ENCODE data around the gene NPLOC4.

Gene NPLOC4

DNA sequence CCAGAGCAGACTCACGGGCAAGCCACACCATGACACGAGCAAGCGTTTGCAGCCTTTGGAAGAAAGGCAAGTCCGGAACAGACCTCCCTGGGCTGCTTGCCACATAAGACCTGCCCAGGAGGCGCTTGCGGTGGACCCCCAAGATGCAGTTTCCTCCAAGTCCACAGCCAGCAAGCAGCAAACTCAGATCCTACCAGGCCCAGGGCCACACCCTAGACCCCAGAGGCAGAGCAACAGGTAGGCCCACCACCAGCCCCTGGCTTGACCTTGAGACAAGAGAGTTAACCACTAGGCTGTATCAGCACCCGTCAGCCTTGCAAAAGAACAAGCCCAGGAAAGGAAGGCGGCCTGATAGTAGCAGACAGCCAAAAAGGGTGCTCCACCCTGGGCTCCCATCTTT is 87.1 kb downstream of the NPLOC4 start:
- in situ Hi-C loops (cut with HindIII; ENCODE audit: low sequenced_read_pairs) = no loop called here

DNA sequence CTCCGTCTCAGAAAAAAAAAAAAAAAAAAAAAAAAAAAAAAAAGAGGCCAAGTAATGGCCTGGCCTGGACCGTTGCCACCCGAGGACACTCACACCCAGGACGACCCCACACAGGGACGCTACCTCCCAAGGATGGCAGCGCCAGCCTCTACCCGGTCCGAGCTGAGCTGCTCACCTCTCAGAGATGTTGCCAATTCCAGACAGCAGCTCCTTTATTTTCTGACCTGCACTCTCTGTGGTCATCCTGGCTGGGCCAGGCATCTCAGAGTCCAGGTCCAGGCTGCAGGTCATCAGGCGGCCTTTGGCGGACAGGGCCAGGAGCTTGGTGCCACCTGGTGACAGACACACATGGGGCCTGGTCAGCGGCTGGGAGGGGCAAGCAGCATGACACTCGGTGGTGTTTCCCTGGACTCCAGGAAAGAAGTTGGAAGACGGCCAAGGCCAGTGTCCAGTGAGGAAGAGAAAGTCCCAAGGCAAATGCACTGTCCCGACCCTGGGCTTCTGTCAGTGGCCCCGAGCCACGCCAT is 87.8 kb downstream of the NPLOC4 start:
- in situ Hi-C loops (cut with HindIII; ENCODE audit: low sequenced_read_pairs) = no loop called here

DNA sequence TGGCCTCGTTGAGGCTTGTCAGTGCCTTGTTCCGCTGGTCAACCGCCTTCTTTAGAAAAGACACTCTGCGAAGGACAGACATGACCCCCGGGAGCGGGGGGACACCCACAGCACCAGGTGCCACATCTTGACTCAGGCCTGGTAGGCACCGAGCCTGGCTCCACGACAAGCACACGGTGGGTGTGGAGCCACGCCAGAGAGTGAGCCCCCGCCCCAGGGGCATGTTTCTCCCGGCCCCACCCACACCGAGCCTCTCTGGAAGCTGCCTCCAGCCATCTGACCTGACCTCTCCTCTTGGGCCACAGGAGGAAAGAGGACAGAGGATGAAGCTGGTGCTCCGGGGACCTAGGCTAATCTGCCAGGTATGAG is 89.3 kb downstream of the NPLOC4 start:
- in situ Hi-C loops (cut with HindIII; ENCODE audit: low sequenced_read_pairs) = no loop called here

DNA sequence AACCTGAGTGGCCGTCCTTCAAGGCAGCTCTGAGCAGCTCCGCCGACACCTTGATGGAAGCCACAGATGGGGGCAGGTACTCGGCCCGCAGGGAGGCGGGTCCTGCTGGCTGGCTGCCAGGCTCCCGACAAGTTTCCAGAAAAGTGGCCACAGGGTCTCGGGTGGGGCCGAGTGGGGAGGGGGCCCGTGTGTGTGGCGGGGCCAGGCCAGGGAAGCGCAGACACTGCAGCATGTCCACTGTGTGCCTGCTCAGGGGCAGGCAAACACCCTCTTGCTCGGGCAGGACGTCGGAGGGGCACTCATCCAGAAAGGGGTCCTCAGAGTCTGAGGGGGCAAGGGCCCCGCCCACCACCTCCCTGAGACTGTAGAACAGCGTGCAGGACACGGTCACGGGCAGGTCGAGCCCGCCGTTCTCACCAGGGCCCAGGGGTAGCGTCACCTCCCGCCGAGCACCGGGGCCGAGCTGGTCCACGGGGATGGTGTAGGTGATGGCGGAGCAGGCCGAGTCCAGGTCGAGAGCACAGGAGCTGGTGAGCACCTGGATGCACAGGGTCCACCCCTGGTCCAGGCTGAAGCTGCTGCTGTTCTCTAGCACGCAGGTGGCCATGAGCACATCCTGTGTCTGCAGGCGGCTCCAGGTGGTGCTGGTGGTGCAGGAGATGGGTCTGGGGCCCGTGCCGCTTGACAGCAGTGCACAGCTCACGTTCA is 89.9 kb downstream of the NPLOC4 start:
- in situ Hi-C loops (cut with HindIII; ENCODE audit: low sequenced_read_pairs) = no loop called here

DNA sequence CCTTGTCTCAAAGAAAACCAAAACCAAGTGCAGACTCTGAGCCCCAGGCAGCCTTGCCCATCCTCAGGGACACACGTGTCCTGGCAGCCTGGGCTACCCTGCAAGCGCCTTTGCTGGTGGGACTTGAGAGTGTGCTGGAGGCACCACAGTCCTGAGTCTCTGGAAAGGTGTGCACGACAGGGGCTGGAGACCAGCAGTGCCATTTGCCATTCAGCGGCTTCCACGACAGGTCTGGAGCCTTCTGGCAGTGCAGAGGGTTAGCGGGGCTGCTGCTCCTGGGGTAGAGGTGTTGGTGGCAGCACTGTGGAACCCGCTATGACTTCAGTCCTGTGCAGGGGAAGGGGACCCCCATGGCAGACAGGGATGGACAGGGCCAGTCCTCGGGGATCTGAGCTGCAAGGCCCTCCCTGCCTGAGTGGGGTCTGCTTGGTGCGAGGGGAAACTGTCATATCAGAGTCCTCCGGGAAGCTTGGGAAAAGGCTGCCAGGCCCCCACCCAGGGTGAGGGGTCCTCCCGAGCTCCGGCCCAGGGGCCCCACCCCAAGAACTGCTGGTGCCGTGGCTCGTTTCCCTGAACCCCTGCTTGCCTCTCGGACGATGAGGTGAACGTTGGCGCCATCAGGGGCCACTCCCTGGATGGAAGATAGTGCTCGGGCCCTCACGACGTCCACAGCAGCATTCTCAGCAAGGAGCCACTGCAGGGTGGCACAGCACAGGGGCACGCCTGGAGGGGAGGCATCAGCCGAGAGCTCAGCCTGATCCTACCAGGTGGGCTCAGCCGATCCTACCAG is 91.6 kb downstream of the NPLOC4 start:
- in situ Hi-C loops (cut with HindIII; ENCODE audit: low sequenced_read_pairs) = no loop called here

DNA sequence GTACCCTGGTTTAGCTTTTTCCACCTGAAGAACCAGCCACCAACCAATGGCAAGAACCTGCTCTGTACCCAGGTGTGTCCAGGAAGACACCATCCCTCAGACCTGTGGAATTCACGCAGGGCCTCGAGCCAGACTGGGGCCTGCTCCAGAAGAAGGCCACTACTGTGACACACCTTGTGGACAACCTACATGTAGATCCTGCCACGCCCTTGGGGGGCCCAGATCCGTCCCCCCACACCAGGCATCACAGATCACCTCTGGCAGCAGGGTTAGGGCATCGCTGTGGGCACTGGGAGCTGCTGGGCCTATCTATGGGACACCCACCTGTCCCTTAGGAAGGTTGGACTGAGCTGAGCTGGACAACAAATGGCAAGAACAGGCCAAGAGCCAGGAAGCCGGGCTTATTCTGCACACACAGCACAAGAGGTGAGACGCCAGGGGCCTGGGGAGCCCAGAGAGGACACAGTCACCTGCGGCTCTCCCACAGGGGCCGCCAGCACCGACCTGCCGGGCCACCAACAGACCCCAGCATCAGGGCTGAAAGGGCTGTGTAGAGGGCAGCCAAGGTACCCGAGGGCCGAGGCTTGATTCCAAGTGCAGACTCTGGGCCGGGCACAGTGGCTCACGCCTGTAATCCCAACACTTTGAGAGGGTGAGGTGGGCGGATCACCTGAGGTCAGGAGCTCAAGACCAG is 92.5 kb downstream of the NPLOC4 start:
- in situ Hi-C loops (cut with HindIII; ENCODE audit: low sequenced_read_pairs) = no loop called here

DNA sequence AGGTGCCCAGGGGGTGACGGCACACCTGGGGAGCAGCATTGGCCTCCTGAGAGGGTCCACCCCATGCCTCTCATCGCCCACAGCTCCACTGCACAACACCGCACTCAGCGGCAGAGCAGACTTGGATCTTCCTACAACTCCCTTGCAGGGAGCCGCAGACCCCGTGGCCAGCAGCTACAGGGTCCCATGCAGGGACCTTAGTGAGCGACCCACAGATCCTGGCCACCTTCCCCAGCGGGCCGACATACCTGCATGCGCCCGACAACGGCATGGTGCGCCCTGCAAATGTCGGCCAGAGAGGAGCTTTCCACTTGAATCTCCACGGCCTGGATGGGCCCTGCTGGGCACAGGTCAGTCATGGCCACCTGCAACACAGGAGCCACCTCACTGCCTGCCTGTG is 93.2 kb downstream of the NPLOC4 start:
- in situ Hi-C loops (cut with HindIII; ENCODE audit: low sequenced_read_pairs) = no loop called here

DNA sequence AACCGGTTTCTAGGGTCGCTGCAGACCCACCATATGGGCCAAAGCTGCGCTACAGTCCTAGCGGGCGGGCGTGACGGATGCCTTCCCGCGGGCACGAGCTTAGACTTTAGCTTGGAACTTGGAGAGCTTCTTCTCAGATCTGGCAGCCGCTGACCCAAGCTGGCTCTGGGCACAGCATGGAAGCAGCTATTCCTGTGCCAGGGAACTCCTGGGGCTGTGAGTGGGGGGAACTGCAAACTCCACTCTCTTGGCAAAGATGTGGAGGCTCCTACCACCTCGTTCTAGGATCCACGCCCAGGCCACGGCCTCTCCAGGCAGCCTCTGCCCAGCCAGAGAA is 93.6 kb downstream of the NPLOC4 start:
- in situ Hi-C loops (cut with HindIII; ENCODE audit: low sequenced_read_pairs) = no loop called here

DNA sequence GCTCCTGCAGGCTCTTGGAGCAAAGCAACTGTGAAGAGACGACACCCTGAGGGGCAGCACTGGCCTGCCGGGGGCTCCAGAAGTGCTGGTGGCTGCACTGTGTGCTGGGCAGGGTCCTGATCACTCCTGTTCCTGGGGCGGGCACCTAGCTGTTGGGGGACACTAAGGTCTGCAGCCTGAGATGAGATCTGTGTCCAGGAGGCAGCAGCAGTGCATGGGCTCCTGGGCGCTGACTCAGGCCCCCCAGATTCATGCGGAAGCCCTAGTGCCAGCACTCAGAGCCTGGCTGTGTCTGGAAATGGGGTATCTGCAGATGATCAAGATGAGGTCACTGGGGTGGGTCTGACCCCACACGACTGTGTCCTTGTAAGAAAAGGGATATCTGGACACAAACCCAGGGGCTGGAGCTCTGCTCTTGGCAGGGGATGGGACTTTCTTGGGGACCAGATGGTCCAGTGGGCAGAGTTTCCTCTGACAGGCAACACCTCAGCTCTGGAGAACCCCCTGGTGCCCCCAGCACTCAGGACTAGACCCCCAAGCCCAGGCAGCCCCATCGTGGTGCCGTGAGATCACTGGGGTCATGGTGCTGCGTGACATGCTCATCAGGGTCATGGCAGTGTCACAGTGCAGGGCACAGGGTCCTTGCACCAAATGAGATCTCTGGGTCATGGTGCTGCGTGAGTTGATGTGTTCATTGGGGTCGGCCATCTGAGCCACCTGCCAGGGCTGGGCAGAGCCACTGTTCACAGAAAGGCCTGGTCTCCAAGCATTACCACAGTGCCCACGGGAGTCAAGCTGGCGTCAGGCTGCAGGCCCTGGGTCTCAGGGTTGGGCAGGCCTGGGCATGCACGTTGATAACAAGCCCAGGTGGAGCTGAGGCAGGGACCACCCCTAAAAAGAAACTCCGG is 94.2 kb downstream of the NPLOC4 start:
- in situ Hi-C loops (cut with HindIII; ENCODE audit: low sequenced_read_pairs) = no loop called here

DNA sequence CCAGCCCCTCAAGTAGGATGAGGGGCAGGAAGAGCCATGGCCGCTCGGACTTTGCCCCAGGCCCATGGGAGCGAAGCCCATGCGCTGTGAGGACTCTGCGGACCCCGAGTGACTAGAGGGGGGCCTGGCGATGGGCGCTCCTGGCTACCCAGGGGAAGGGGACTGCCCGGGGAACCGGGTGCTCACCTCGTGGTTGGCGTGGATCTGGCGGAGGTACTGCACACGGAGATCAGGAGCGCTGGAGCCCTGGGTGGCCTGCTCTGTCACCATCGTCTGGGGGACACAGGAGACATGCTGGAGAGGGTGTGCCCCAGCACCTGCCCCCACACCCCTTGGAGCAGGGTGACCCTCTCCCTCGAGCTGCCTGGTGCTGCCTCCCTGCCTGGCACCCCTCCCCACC is 95.8 kb downstream of the NPLOC4 start:
- in situ Hi-C loops (cut with HindIII; ENCODE audit: low sequenced_read_pairs) = no loop called here

DNA sequence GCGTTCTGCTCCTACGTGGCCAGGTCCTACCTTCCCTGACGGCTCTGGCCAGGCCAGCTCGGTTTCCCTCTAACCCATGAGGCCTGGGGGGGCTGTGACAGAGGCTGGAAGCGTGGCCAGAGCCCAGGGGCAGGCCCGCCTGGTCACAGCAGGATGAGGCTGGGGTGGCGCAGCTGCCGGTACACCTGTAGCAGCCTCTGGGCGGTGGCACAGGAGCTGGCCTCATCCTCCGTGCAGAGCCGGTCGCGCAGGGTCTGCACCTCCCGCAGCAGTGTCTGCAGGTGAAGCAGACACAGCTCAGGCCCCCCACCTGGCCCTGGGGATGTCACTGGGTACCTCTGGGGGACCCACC is 96.3 kb downstream of the NPLOC4 start:
- in situ Hi-C loops (cut with HindIII; ENCODE audit: low sequenced_read_pairs) = no loop called here

DNA sequence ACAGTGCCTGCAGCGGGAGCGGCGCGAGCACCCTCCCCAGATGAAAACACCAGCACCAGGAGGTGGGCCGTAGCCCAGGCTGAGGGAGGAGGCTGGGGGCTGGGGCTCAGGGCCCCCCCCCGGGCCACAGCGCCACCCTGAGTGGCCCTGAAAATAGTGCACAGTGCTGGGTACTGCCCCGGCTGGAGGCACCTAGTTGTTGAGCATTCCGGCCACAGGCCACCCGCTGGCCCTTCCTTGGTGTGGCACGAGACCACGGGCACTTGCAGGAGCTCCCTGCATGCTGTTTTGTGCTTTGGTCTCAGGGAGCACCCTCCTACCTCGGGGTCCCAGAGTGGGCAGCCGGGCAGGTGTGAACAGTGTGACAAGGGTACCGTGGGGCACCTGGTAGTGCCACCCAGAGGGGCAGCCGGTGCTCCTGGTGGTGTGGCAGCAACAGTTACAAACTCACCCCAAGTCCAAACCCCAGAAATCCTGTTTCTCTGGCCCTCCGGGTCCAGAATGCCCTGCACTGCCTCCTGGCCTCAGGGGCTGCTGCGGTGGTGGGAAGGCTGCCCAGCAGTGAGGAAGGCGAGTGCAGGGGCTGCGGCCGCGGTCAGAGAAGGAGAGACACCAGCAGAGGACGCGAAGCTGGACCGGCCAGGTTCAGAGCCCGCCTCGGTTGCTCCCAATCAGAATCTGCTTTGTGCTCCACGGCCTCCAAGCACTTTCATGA is 96.8 kb downstream of the NPLOC4 start:
- in situ Hi-C loops (cut with HindIII; ENCODE audit: low sequenced_read_pairs) = no loop called here

DNA sequence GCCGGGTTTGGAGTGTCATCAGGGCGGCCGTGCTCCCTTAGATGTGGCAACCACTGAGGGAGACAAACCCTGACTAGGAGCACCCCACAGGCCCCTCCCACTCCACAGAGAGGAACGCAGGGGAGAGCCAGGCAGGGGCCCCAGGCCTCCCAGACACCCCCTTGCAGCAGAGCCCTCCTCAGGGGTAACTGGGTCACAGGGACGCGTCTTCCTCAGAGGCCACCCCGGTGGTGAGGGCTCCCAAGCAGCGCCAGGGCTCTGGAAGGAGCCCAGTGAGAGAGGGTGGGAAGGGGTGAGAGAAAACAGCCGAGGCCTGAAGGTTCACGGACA is 97.4 kb downstream of the NPLOC4 start:
- in situ Hi-C loops (cut with HindIII; ENCODE audit: low sequenced_read_pairs) = no loop called here

DNA sequence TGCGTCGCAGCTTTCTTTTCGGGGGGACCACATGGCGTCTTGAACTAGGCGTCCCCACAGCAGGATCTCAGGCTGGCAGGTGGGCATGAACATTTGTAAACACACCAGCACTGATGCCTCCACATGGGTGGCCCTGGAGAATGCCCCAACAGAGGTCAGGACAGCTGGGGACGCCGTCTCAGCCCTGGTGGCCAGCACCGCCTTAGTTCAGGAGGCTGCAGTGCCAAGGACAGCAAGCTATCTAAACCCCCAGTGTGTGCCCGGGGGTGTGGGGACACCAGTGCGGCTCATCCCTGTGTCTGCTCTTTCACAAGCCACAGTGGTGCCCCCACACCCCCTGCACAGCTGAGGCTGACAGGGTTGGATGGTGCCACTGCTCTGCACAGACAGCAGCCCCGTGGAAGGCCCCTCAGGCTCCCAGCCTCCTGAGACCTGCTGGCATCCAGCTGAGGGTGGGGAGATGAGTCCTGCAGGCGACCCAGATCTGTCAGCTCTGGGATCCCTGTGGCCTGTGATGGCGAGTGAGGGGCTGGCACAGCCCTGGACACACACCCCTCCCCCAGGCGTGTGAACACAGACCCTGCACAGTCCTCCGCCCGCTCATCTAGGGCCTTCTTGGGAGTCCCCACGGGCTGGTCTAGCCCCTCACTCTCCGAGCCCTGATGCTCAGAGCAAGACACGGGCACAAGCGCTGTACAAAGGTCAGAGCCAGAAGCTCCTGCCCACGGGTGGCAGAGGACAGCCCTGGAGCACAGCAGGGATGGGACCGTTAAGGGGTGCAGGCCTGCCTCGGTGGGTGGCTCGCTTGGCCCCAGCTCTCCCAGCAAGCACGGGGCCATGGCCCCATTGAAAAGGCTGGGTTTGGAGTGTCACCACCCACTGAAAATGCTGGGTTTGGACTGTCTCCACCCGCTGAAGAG is 98.0 kb downstream of the NPLOC4 start:
- in situ Hi-C loops (cut with HindIII; ENCODE audit: low sequenced_read_pairs) = no loop called here

DNA sequence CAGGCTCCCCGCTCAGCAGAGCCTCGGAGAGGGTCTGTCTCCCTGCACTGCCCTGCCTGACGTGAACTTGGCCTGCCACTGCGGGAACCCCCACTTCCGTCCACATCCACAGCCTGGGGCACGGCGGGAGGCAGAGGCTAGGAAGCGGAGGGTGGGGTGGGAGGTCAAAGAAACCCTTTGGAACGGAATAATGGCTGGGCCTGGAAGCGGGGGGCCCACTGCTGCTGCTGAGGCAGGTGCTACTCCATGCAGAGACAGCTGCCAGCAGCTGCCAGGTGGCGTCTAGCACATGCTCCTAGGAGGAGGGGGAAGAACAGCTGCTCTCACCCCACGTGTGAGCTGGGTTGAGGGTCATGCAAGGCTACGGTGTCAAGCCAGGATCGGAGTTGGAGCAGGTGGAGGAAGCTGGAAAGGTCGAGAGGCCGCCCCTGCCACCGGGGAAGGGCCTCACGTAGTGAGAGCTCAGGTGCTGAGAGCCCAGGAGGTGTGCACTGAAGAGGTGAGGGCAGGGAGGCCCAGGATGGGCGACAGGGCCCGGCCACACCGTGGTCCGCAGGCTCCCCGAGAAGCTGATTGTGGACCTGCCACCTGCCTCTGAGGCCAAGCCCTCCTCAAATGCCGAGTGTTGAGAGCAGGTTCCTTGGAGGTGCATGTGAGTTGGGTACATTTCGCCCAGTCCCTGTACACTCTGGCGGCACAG is 98.9 kb downstream of the NPLOC4 start:
- in situ Hi-C loops (cut with HindIII; ENCODE audit: low sequenced_read_pairs) = no loop called here

DNA sequence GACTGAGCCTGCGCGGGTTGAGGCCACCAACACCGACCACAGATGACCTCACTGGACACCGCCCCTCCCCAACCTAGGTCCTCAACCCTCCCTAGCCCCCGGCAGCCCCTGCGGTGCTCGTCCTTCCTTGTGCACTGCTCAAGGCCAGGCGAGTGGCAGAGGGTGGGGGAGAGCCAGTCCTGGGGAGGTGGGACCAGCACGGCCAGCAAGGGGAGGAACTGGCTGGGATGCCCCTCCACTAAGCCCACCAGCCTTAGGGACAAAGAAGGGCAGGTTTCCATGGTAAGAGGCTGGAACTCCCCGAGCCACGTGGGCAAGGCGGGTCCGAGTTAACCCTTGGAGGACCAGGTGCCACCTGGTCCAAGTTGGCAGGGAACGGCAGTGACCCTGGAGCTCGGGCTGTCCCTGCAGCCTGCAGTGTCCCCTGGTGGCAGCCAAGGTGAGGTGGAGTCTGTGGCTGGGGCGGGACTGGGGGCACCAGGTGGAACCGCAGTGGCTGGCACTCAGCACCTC is 99.5 kb downstream of the NPLOC4 start:
- in situ Hi-C loops (cut with HindIII; ENCODE audit: low sequenced_read_pairs) = no loop called here

DNA sequence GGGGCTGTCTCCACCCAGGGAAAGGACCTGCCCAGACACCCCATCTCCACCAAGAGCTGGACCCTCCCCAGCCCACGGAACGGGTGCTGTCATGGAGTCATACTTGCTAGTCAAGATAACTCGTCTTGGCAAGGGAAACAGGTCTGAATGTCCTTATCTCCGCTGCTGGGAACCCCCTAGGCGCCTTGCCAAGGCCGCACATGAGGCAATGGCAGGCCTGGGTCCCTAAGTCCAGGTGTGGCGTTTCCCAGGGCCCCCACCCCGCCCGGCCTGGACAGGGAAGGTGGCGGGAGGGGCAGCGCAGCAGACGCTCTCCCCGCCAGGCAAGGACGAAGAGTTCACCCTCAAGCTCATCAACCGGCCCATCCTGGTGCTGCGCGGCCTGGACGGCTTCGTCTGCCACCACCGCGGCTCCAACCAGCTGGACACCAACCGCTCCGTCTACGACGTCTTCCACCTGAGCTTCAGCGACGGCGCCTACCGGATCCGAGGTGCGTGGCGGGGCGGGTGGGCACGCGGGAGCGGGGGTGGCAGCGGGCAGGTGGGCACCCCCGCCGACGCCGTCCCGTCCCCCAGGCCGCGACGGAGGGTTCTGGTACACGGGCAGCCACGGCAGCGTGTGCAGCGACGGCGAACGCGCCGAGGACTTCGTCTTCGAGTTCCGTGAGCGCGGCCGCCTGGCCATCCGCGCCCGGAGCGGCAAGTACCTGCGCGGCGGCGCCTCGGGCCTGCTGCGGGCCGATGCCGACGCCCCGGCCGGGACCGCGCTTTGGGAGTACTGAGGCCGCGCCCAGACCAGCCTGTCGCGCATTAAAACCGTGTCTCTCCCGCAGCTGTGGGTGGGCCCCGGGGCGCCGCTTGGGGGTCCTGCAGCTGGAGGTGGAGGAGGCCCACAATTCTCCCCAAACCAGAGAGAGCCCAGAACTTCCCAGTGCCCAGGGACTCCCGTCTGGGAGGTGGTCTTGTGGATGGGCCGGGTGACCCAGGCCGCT is 100.3 kb downstream of the NPLOC4 start:
- in situ Hi-C loops (cut with HindIII; ENCODE audit: low sequenced_read_pairs) = no loop called here
